NCI-H774 (cell line): ENCODE data around the gene HSPD1.

Experiments used
- DNase-seq: peaks from one replicate; lab custom pipeline; 2025; lab: John Stamatoyannopoulos, UW

Gene HSPD1

DNA sequence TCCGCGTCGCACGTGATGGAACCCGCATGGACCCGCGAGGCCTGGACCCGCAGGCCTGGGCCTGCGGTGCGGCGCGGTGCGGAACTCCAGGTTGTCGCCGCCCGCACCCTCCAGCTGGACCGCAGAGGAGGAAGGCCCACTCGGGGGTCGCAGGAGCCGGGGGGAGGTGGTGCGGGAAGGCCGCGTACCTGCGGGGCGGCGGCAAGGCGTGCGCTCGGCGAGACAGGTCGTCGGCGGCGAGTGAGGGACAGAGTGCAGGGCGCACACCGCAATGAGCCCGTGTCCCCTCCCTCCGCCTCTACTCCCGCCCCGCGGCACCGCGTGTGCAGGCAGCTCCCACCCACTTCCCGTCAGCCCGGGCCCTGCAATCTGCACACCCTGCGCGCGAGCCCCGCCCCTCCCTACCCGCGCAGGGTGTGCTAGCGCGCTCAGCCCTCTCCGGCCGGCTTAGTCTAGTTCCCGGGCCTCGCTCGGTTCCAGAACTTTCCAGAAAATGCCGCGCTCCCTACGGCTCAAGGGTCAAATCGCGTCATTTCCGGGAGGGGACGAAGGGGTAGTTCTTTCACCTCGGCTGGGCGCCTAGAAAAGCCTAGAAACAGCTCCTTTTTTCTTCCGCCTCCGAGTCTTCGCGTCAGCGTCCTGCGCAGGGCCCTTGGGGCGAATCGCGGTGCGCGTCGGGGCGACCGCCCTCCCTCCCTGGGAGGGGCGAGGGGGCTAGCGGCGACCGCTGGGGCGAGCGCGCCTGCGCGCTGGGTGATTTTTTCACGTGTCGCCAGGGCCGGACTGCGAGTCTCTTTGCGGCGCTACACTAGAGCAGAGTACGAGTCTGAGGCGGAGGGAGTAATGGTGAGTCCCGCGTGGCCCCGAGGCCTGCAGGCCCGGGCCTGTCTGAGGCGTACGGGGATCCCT, at the start of gene HSPD1, which contains the start of gene HSPE1:
TSS of gene HSPD1 (minus strand) at position 247 of the 909 bp plus-strand sequence. CDS start 992 bp downstream, outside the sequence.
TSS of gene HSPE1 (plus strand) at position 786 of the 909 bp plus-strand sequence. CDS start at position 844, 58 bp downstream.
- peak; percentile 99 for DNase-seq

DNA sequence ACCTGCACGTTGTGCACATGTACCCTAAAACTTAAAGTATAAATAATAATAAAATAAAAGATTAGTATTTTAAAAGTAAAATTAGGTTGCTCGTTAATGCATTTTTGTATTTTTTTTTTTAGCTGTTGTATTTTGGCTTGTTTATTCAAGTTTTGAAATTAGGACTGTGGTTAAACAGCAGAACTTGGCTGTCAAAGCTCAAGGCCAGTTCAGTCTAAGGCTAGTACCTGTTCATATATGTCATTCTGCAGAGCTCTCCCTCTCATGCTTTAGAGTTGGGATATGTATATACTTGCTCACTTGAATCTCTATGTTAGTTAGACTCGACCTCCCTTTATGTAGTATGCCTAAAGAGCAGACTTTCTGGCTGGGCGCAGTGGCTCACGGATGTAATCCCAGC, 48.9 kb upstream of the HSPD1 start:
- DNase-seq: no peak

DNA sequence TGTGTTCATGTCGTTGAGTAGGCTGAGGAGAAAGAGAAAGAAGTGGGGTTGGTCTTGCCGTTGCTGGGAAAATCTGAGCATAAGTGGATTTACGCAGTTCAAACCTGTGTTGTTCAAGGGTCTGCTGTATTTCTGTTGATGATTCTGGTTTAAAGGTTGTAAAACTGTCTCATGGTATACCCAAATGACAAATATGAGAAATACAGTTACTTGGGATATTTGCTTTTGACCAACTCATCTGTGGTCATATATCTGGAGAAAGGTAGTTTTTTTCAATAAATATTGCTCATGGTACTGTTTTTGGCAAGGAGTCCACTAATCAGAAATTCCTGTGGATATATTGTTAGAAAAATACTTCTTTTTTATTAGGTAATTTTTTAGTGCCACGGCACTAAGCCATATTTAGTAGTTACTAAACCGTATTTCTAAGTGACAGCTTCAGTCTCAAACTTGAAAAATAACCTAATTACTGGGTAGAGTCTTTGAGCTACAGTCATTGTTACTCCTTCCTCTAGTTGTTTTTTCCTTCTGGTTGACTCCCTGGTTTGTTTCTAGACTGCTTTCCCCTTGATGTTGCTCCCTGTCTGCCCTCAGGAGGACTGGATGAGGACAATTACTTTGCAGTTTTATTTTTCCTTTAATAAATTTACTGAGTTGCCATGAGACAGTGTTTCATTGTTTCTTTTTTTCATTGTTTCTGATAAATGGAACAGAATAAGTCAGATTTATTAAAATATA, 47.7 kb upstream of the HSPD1 start:
- DNase-seq: no peak

DNA sequence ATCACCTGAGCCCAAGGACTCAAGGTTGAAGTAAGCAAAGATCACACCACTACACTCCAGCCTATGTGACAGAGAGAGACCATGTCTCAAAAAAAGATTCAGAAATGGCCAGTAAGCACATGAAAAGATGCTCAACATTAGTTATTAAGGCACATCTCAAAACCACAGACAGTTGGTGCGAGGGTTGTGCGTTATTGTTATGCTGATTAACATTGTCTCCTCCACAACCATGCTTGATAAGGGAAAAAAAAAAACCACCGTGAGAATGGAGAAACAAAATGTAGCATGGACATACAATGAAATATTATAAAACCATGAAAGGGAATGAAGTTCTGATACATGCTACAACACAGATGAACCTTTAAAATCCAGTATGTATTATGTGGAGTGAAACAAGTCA, 43.6 kb upstream of the HSPD1 start:
- DNase-seq: no peak

DNA sequence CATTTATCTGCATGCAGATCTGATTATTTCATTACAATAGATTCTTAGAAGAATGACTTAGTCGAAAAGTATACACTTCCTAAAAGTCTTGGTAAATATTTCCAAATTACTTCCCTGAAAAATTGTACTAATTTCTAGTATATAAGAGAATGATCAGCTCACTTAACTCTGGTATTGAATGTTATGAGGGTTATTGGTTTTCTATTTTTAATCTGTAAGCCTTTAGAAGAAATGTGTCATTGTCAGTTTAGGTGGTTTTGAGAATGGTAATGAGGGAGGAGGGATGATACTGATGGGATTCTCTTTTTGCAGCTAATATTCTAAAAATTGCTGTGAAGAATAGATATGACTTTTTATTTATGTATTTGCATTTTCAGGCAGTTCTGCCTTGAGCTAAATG, 40.1 kb upstream of the HSPD1 start:
- no peak for DNase-seq

DNA sequence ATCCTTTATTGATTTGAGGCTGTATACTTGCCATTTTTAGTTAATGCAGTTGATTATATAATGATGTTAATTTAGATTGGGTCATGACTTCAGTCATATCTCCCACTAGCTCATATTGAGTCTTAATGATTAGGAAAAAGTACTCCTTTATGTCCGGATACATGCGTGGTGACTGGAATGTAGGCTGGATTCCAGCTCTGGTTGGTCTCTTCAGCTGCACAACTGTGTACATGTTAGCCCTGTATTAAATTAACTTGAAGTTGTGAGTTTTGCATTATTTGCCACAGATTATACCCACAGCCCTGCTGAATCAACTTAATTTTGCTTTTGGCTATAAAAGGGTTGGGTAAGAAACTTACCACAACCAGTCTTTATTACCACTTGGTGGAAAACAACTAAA, 38.8 kb upstream of the HSPD1 start:
- DNase-seq: no peak

DNA sequence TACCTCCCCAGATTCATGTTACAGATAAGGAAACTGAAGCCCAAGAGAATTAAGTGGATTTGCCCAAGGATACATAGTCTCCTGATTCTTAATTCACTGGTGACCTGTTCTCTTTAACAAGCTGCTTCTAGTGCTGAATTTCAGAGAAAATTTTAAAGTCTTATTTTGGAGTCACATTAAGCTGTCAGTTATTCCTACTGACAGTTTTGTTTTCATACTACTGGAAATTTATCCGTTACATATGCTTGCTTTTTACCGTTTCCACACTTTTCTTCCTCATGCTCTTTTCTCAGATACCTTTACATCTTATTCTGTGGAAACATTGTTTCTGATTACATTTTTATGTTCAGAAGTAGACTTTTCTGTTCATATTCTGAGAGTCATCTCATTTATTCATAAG, 17.5 kb upstream of the HSPD1 start:
- DNase-seq: no peak

DNA sequence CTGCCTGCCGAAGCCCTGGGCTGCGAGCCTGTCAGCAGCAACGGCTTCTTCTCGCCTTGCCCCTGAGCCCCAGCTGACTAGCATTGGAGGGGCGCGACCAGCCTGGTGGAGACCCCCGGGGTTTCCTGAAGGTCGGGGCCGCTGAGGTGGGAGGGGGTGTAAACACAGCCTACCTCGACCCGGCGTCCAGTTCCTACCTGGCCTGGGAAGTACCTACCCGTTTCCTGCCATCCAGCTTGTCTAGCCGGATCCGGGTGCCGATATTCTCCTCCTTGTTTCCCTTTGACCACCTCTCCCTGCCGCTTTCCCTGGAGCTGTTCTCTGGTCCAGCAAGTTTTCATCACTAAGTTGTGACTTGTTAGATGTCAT, 16.7 kb upstream of the HSPD1 start:
- peak; percentile 19 for DNase-seq

DNA sequence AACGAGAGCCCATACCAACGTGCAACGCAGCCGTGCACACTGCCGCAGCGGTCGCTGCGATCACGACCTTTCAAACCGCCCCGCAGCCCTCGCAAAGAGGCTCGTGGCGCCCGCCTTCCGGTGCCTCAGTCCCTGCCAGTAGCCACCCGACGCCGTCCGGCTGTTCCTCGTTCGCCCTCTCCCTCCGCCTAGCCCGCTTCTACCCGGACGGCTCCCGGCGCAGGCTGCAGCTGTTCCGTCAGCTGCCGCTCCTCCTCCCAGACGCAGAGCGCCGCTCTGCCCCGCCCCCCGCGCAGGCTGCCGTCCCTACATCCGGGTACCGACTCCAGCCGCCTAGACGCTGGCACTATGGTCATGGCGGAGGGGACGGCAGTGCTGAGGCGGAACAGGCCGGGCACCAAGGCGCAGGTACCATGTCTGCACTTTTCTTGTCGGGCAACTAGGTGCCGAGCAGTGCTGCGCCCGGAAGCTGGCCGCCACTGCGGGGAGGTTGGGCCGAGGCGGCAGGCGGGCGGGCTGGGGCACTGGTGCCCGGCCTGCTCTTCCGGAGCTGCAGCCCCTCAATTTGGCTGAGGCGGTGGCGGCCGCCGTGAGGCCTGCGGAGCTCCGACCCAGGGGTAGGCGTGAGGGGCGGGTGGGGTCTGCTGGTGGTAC, 16.2 kb upstream of the HSPD1 start, which contains the start of gene MOB4:
TSS of gene MOB4 (plus strand) at position 328 of the 654 bp plus-strand sequence. CDS start at position 349, 21 bp downstream.
- peak; percentile 95 for DNase-seq

DNA sequence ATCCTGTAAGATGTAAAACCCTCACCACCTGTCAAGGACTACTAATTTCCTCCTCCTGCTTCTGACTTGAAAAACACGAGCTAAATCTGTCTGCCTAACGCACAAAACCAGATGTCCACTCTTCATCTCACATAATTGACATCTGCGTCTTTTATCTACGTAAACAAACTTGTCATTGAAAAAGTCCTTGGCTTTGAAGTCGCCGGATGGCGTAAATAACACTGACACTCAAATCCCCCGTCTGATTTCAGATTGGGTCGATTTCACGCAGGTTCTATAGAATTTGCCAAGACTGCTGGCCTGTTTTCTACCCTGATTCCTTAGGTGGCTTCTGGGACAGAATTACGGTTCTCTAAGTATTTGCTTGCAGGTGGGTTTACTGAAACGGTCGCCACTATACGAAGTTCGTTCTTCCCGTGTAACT, 15.7 kb upstream of the HSPD1 start:
- DNase-seq: no peak

DNA sequence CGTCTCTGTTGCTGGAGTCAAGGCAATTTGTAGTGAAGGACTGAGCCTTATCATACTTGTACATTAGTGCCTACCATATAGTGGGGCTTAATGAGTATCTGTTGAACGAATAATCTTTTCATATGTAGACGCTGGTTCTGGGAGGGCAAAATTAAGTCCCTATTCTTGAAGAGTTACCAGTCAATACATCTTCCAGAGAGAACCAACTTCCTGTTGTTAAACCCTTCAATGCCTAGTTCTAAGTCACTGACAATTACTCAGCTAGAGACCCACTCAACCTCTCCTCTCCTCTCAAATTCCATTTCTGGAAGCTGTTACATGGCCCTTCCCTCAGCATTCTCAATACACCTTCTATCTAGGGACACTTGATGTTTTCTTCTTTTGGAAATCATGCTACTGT, 15.1 kb upstream of the HSPD1 start:
- no peak for DNase-seq

DNA sequence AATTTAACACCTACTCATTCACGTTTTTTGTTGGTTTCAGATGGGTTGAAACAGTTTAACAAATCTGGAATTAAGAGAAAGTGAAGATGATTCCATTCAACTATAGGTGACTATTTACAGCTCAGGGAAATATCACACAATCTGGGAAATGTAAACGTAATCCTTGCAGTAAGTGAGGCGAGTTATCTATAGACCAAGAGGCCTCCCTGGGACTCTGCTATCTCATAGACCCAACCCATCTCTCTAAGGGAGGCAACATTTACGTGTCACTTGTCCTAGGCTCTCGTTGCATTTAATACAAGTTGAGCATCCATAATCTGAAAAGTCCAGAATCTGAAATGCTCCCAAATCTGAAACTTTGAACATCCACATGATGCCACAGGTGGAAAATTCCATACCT, 14.3 kb upstream of the HSPD1 start:
- DNase-seq: no peak

DNA sequence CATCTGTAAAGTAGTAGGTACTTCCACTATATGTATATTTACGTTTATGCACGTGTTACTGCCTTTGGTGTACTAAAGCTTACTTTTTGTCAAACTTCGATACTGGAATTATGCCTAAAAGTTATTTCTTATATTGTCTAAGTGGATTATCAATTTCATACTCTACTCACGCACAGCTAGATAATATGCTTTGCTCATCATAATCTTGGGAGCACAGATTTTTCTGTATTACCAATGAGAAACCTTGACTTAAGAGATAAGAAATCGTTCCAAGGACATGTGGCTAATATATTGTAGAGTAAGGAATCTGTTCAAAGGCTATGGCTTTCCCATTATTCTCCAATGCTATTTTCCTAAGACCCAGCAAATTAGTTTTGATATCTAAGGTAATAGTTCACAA, 7.0 kb upstream of the HSPD1 start:
- DNase-seq: no peak

DNA sequence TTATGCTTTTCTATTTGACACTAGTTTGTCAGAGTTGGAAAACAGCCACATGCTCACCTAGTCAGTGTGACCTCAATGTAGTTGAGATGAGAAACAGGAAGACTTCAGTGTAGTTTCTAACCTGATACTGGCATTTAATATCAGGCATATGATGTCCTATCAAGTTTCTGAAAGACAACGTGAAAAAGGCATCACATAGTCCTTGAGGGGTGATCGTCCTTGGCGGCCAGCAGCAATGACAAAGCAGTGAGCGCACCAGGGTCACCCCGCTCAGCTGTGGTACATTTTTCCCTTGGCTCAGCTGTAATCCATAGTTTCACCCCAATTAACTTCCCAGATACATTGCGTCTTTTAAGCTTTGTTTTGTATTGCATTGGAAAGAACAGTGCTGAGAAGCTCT, 4.9 kb upstream of the HSPD1 start:
- DNase-seq: no peak

DNA sequence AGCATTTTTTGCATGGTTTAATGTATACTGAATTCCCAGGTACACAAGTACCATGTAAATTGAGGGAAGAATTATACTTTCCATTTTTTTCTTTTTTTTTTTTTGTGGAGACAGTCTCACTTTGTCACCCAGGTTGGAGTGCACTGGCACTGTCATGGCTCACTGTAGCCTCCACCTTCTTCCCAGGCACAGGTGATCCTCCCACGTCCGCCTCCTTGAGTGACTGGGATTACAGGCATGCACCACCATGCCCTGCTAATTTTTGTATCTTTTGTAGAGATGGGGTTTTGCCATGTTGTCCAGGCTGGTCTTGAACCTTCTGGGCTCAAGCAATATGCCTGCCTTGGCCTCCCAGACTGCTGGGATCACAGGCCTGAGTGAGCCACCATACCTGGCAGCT, 4.4 kb upstream of the HSPD1 start:
- no peak for DNase-seq

DNA sequence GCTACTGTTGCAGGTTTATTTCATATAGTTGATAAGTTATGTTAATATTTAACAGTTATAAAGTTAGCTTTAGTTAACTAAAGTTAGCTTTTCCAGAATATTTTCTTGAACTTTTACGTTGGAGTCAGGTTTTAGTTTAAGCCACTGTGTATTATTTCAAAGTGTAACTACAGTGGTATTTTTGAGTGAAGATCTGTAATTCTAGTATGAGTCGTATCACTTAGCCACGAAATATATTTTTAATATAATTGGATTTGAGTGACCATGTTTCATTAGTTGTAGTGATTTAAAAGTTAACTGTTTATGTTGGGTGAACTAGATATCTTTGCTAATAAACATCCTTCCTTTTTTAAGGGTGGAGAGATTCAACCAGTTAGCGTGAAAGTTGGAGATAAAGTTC, 3.0 kb upstream of the HSPD1 start:
- no peak for DNase-seq

DNA sequence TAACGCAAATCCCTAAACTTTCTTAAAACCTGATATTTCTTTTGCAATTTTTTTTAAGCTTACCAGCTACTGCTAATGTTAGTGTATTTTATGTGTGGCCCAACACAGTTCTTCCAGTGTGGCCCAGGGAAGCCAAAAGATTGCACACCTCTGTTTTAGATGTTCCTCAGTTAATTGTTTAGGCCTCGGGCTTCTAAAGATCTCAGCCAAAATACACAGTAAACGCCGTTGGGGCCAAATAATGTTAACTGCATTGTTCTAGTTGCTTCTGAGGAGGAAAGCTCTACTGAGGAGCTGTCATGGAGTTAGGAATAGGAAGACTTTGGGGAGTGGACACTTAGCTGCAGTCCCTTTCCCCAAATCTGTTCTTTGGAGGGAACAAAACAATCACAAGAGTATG, 2.6 kb upstream of the HSPD1 start:
- no peak for DNase-seq

DNA sequence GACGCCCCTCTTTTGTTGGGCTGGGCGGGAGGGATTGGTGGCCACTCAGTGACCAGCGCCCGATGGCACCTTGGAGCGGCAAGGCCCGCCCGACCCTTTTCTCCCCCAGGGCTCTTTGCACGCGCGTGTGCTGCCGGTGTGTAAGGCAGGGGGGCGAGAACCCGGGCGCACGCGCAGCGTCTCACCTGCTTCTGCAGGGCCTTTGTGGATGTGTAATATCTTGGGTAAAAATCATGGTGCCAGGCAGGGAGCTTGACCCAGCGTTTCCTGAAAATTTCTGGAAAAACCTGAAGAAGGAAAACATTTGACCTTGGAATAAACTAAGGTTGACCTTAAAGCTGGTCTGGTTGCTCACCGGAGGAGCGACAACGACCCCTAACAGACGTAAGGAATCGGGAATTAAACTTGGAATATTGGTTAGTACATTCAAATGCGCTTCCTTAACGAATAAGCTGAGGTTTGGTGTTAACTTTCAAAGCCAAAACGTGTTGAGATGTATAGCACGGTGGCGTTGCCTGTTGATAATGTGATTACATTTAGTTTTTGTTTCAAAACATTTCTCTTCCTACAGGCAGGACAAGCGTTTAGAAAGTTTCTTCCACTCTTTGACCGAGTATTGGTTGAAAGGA, 977 bp upstream of the HSPD1 start:
- DNase-seq: peak; percentile 74

DNA sequence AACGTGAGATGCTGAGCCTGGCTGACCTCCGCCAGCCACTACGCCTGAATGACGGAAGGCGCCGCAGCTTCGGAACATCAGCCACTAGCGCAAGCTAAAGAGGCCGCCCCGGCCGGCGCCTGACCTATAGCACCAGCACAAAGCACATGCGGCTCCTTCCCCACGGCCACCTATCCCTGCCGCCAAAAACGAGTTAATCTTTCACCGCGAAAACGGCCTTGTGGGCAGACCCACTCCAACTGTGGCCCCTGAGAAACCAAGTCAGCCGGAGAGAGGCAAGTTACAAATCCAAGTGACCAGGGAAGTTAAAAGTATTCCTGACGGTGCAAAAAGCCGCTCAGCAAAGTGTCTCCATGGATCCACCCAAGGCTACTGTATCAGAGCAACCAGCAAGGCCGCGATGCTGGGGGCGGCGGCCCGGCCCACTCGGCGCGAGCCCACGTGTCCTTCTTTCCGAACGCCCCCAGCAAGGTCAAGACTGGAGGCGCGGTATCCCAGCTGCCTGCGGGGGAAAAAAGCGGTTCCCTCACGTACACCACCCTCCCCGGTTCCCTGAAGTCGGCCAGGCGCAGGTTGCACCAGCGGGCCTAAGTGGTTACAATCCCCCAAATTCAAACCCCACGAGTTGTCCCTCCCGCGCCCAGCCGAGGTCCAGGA, 575 bp downstream of the HSPD1 start:
- DNase-seq: peak; percentile 28

DNA sequence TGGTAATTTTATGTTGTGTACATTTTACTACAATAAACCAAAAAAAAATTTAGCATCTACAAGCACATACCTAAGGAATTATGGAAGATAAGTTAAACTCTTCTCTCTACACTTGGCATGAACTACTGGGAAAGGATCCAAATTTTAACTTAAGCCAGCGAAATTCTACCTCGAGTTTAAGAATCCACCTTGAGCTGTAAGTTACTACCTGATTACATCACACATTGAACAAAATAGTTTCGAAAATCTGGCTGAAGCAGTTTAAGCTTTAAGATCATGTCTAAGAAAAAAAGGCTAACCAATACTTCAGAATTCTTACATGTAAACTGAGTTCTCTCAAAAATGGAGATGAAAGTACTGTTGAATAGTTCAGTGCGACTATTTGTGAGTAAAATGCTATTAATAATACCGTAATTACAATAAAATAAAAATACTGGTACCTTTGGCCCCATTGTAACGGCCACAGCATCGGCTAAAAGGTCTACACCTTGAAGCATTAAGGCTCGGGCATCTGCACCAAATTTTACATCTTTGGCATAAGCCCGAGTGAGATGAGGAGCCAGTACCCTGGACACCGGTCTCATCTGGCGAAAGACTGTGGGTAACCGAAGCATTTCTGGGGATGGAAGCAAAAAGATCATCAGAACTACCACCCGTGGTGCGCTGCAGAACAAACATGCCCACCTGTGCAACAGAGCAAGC, 1.3 kb downstream of the HSPD1 start:
- DNase-seq: no peak

DNA sequence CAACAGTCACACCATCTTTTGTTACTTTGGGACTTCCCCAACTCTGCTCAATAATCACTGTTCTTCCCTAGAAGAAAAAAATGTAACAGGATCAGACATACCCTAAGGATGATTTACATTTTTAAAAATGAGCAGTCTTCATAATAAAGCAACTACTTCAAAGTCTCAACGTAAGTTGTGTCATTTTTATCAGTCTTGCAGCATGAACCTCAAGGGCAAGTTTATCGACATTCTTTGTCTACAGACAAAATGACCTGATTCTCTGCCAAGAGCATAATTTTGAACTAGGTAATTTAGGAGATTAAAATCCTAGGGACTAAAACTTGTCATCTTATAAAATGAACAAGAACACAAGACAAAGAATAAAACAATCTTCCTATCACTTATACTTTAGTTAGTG, 2.3 kb downstream of the HSPD1 start:
- no peak for DNase-seq
